GM23338 (cell line): ENCODE results near the gene COL26A1. TPM values are rescaled to one million over a fixed set of nuclear protein-coding genes. Genes with fewer than 3 reads are reported as not detected.
A peak's percentile ranks its signal among the peaks of the same experiment; 100 is the strongest.

ENCODE experiments used
- ATAC-seq: fragments of 200-7000 bp; cut with Tn5 transposase; 3 replicates; pipeline ENCODE4 v1.9.1; 2020
- DNase-seq: peaks from one replicate; pipeline ENCODE4 v3.0.0-alpha.2; 2015; ENCODE audit warnings: low spot score
- H2AFZ ChIP-seq: fragments of 200-600 bp; sonication (generic); 2 replicates; pipeline ENCODE4 v1.8.0; 2016; ENCODE audit warnings: antibody characterized with exemption, mild to moderate bottlenecking, moderate library complexity
- H3F3A ChIP-seq: fragments of 200-600 bp; sonication (generic); replicated peaks from 2 replicates; pipeline ENCODE4 v1.8.0; 2017; ENCODE audit warnings: antibody characterized with exemption, mixed run types, low read depth
- H3K27ac ChIP-seq: fragments of 200-600 bp; sonication (generic); 2 replicates; pipeline ENCODE4 v1.6.1; 2016; ENCODE audit warnings: low read depth
- H3K27me3 ChIP-seq: fragments of 200-600 bp; sonication (generic); 2 replicates; pipeline ENCODE4 v1.8.0; 2016; ENCODE audit warnings: mild to moderate bottlenecking, mixed run types, moderate library complexity; ENCODE audit not compliant: insufficient read depth
- H3K36me3 ChIP-seq: fragments of 200-600 bp; sonication (generic); 2 replicates; pipeline ENCODE4 v1.8.0; 2016; ENCODE audit warnings: mild to moderate bottlenecking; ENCODE audit not compliant: insufficient read depth
- H3K4me1 ChIP-seq: fragments of 200-600 bp; sonication (generic); 2 replicates; pipeline ENCODE4 v1.8.0; 2016; ENCODE audit warnings: mild to moderate bottlenecking, moderate library complexity; ENCODE audit not compliant: insufficient read depth
- H3K4me2 ChIP-seq: fragments of 200-600 bp; sonication (generic); 2 replicates; pipeline ENCODE4 v1.7.1; 2017; ENCODE audit warnings: mixed run types
- H3K4me3 ChIP-seq: fragments of 200-600 bp; sonication (generic); 2 replicates; pipeline ENCODE4 v1.6.1; 2016; ENCODE audit warnings: mixed run types
- H3K79me2 ChIP-seq: fragments of 200-600 bp; sonication (generic); replicated peaks from 2 replicates; pipeline ENCODE4 v1.8.0; 2017; ENCODE audit warnings: mild to moderate bottlenecking; ENCODE audit not compliant: insufficient read depth
- H3K9me2 ChIP-seq: fragments of 200-600 bp; sonication (generic); 2 replicates; pipeline ENCODE4 v1.8.0; 2017; ENCODE audit not compliant: insufficient read depth
- H4K20me1 ChIP-seq: fragments of 200-600 bp; sonication (generic); replicated peaks from 2 replicates; pipeline ENCODE4 v1.8.0; 2017; ENCODE audit warnings: mild to moderate bottlenecking; ENCODE audit not compliant: insufficient read depth
- H3K27ac Mint-ChIP-seq: 2 replicates; pipeline ENCODE4 v1.8.0; 2020; ENCODE audit warnings: inconsistent platforms, mild to moderate bottlenecking, moderate library complexity, mixed read lengths
- H3K27me3 Mint-ChIP-seq: 3 replicates; pipeline ENCODE4 v1.8.0; 2022; ENCODE audit warnings: low read depth, mild to moderate bottlenecking, moderate library complexity, mixed read lengths, inconsistent platforms; ENCODE audit not compliant: insufficient read depth, poor library complexity
- H3K36me3 Mint-ChIP-seq: 3 replicates; pipeline ENCODE4 v1.8.0; 2021; ENCODE audit warnings: low read depth, mild to moderate bottlenecking, inconsistent platforms, moderate library complexity, mixed read lengths
- H3K4me1 Mint-ChIP-seq: 3 replicates; pipeline ENCODE4 v1.8.0; 2020; ENCODE audit warnings: mild to moderate bottlenecking, inconsistent platforms, mixed read lengths
- H3K4me3 Mint-ChIP-seq: 3 replicates; pipeline ENCODE4 v1.8.0; 2021; ENCODE audit warnings: moderate library complexity, mild to moderate bottlenecking, inconsistent platforms, mixed read lengths
- H3K9me3 Mint-ChIP-seq: 3 replicates; pipeline ENCODE4 v1.8.0; 2020; ENCODE audit warnings: moderate library complexity, mild to moderate bottlenecking, inconsistent platforms, mixed read lengths
- CREB1 ChIP-seq: fragments of 250-450 bp; sonication (Bioruptor Pico); IDR thresholded peaks from 2 replicates; pipeline ENCODE4 v1.5.0; 2020; ENCODE audit warnings: low read depth, mild to moderate bottlenecking, moderate library complexity
- EZH2 ChIP-seq: fragments of 200-600 bp; sonication (generic); IDR thresholded peaks from one replicate; pipeline ENCODE4 v1.8.0; 2017; ENCODE audit warnings: antibody characterized with exemption, mild to moderate bottlenecking, low read depth; ENCODE audit not compliant: unreplicated experiment
- JUNB ChIP-seq: IDR thresholded peaks from one replicate; pipeline ENCODE4 v1.6.1; 2016; ENCODE audit warnings: antibody characterized with exemption; ENCODE audit not compliant: unreplicated experiment
- NANOG ChIP-seq: IDR thresholded peaks from 2 replicates; pipeline ENCODE4 v1.6.1; 2016; ENCODE audit warnings: antibody characterized with exemption, borderline replicate concordance
- POLR2AphosphoS5 ChIP-seq: IDR thresholded peaks from 2 replicates; pipeline ENCODE4 v1.6.1; 2016; ENCODE audit warnings: antibody characterized with exemption, low read depth
- STAT1 ChIP-seq: IDR thresholded peaks from one replicate; pipeline ENCODE4 v1.6.1; 2016; ENCODE audit warnings: antibody characterized with exemption; ENCODE audit not compliant: unreplicated experiment
- polyA plus RNA-seq: library from polyadenylated mRNA; unstranded; fragments of >200 nt; fragmentation: Nextera tagmentation; extraction: Ambion mirVana; gene quantifications from 2 replicates; pipeline ENCODE4 v1.2.1, GENCODE V29; 2016
- total RNA-seq: library from RNA; depleted of rRNA; stranded (reverse); fragments of >200 nt; shearing (Covaris generic); gene quantifications from 2 replicates; pipeline ENCODE4 v1.2.3, GENCODE V29; 2014
- TF ChIP-seq, protein P1 (sequence below): fragments of 250-450 bp; sonication (Bioruptor Pico); IDR thresholded peaks from 2 replicates; pipeline ENCODE4 v1.5.0; 2020; ENCODE audit warnings: mild to moderate bottlenecking, moderate library complexity
- TF ChIP-seq, protein P2 (sequence below), 2 experiments: fragments of 200-600 bp in 1 of 2; sonication (generic) in 1 of 2; conservative IDR thresholded peaks; 2 replicates each; pipeline versions ENCODE4 v1.5.1 to v1.6.1; 2016 to 2017; ENCODE audit warnings: antibody characterized with exemption in 2 of 2, low read depth in 2 of 2, mild to moderate bottlenecking in 2 of 2, moderate library complexity in 1 of 2
- TF ChIP-seq, protein P3 (sequence below): IDR thresholded peaks from 2 replicates; pipeline ENCODE4 v1.6.1; 2016; ENCODE audit warnings: antibody characterized with exemption

Gene COL26A1
- total and polyA plus RNA-seq, 2 experiments from 2014 or later, result 17.8 to 55.0 TPM

DNA sequence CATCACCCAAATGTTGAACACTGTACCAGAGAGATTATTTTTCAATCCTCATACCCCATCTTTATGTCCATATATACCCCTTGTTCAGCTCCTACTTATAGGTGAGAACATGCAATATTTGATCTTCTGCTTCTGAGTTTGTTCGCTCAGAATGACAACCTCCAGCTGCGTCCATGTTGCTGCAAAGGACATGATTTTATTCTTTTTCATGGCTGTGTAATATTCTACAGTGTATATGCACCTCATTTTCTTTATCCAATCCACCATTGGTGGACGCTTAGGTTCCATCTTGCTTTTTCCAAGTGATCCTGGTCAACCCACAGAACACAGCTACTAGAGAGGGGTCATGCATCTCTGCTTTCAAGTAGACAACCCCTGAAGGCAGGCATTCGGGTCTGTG, 166.9 kb downstream of the COL26A1 start (continued):
- TF ChIP-seq, protein P1, sequence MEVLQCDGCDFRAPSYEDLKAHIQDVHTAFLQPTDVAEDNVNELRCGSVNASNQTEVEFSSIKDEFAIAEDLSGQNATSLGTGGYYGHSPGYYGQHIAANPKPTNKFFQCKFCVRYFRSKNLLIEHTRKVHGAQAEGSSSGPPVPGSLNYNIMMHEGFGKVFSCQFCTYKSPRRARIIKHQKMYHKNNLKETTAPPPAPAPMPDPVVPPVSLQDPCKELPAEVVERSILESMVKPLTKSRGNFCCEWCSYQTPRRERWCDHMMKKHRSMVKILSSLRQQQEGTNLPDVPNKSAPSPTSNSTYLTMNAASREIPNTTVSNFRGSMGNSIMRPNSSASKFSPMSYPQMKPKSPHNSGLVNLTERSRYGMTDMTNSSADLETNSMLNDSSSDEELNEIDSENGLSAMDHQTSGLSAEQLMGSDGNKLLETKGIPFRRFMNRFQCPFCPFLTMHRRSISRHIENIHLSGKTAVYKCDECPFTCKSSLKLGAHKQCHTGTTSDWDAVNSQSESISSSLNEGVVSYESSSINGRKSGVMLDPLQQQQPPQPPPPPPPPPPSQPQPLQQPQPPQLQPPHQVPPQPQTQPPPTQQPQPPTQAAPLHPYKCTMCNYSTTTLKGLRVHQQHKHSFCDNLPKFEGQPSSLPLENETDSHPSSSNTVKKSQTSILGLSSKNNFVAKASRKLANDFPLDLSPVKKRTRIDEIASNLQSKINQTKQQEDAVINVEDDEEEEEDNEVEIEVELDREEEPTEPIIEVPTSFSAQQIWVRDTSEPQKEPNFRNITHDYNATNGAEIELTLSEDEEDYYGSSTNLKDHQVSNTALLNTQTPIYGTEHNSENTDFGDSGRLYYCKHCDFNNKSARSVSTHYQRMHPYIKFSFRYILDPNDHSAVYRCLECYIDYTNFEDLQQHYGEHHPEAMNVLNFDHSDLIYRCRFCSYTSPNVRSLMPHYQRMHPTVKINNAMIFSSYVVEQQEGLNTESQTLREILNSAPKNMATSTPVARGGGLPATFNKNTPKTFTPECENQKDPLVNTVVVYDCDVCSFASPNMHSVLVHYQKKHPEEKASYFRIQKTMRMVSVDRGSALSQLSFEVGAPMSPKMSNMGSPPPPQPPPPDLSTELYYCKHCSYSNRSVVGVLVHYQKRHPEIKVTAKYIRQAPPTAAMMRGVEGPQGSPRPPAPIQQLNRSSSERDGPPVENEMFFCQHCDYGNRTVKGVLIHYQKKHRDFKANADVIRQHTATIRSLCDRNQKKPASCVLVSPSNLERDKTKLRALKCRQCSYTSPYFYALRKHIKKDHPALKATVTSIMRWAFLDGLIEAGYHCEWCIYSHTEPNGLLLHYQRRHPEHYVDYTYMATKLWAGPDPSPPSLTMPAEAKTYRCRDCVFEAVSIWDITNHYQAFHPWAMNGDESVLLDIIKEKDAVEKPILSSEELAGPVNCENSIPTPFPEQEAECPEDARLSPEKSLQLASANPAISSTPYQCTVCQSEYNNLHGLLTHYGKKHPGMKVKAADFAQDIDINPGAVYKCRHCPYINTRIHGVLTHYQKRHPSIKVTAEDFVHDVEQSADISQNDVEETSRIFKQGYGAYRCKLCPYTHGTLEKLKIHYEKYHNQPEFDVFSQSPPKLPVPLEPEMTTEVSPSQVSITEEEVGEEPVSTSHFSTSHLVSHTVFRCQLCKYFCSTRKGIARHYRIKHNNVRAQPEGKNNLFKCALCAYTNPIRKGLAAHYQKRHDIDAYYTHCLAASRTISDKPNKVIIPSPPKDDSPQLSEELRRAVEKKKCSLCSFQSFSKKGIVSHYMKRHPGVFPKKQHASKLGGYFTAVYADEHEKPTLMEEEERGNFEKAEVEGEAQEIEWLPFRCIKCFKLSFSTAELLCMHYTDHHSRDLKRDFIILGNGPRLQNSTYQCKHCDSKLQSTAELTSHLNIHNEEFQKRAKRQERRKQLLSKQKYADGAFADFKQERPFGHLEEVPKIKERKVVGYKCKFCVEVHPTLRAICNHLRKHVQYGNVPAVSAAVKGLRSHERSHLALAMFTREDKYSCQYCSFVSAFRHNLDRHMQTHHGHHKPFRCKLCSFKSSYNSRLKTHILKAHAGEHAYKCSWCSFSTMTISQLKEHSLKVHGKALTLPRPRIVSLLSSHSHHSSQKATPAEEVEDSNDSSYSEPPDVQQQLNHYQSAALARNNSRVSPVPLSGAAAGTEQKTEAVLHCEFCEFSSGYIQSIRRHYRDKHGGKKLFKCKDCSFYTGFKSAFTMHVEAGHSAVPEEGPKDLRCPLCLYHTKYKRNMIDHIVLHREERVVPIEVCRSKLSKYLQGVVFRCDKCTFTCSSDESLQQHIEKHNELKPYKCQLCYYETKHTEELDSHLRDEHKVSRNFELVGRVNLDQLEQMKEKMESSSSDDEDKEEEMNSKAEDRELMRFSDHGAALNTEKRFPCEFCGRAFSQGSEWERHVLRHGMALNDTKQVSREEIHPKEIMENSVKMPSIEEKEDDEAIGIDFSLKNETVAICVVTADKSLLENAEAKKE (CRISPR knock-in tag), result no peak
- TF ChIP-seq, protein P2, sequence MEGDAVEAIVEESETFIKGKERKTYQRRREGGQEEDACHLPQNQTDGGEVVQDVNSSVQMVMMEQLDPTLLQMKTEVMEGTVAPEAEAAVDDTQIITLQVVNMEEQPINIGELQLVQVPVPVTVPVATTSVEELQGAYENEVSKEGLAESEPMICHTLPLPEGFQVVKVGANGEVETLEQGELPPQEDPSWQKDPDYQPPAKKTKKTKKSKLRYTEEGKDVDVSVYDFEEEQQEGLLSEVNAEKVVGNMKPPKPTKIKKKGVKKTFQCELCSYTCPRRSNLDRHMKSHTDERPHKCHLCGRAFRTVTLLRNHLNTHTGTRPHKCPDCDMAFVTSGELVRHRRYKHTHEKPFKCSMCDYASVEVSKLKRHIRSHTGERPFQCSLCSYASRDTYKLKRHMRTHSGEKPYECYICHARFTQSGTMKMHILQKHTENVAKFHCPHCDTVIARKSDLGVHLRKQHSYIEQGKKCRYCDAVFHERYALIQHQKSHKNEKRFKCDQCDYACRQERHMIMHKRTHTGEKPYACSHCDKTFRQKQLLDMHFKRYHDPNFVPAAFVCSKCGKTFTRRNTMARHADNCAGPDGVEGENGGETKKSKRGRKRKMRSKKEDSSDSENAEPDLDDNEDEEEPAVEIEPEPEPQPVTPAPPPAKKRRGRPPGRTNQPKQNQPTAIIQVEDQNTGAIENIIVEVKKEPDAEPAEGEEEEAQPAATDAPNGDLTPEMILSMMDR (conservative IDR thresholded peaks at IDR 0.05; ENCODE audit: low read depth in 2 of 2), result no peak
- no peak for TF ChIP-seq POLR2AphosphoS5
- TF ChIP-seq NANOG, result no peak

DNA sequence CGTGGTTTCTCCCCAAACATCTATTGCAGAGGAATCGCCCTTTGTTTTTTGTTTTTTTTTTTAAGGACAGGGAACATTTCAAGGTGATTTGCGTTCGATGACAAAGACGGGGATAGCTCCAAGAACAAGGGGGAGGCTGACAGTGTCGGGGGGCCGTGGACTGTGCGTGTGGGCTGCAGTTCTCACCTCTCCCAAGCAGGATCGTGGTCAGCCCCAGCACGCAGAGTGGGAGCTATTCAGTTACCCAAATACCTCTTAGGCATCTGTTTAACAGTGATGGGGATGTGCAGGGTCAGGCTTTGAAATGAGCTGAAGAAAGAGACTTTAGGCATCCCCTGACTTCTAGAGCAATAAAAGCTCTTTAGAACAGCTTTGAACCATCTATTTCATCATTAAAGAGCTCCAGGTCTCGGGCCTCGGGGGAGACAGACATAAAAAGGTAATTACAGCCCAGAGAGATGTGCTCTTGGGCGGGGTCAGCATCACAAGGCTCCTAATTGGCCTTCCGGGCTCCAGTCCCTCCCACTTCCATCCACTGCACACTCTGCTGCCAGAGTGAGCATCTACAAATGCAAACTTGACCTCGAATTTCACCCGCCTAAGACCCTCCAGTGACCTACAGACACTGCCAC, 169.2 kb downstream of the COL26A1 start:
- Histone ChIP-seq H2AFZ (no peak overlapping the region), H3F3A (no peaks in the 10 kb centered on the region), H3K4me3 (no peak overlapping the region), H3K79me2 (no peaks in the 10 kb centered on the region), H4K20me1 (no peaks in the 10 kb centered on the region), H3K4me2 (no peak overlapping the region), H3K27me3 (no peaks in the 10 kb centered on the region), H3K27ac (no peak overlapping the region), H3K4me1 (no peaks in the 10 kb centered on the region), H3K9me2 (no peaks in the 10 kb centered on the region), H3K36me3 (no peaks in the 10 kb centered on the region)
- ATAC-seq (peak; percentile 46), DNase-seq (no peak)
- peaks cover 2% of the 10 kb centered on the region for H3K27me3 Mint-ChIP-seq
- H3K4me1 Mint-ChIP-seq, result no peaks in the 10 kb centered on the region; the same call in 2 of the 3 replicates
- H3K27ac Mint-ChIP-seq, result no peak overlapping the region
- H3K4me3 Mint-ChIP-seq, result no peak overlapping the region
- H3K36me3 Mint-ChIP-seq, result peaks cover 8% of the 10 kb centered on the region; the same call in 1 of the 3 replicates
- H3K9me3 Mint-ChIP-seq, result no peaks in the 10 kb centered on the region
- TF ChIP-seq CREB1 (CRISPR knock-in tag), result no peak
- no peak for TF ChIP-seq JUNB
- no peak for TF ChIP-seq EZH2
- TF ChIP-seq, protein P2 (conservative IDR thresholded peaks at IDR 0.05; ENCODE audit: low read depth in 2 of 2), result no peak
- TF ChIP-seq STAT1, result no peak
- TF ChIP-seq, protein P3, sequence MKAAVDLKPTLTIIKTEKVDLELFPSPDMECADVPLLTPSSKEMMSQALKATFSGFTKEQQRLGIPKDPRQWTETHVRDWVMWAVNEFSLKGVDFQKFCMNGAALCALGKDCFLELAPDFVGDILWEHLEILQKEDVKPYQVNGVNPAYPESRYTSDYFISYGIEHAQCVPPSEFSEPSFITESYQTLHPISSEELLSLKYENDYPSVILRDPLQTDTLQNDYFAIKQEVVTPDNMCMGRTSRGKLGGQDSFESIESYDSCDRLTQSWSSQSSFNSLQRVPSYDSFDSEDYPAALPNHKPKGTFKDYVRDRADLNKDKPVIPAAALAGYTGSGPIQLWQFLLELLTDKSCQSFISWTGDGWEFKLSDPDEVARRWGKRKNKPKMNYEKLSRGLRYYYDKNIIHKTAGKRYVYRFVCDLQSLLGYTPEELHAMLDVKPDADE, result no peak
